ENCODE data around the gene PPP1R13L. TPM values are rescaled to one million over a fixed set of nuclear protein-coding genes. Genes with fewer than 3 reads are reported as not detected.
"Not testable (repeated sequence)": the region's sequence is repeated elsewhere in the genome, so short reads cannot be mapped to it uniquely, and the experiment has no call there.

The PPP1R13L gene
- total RNA-seq, 2 donors from 2014 or later: 17.9 to 26.4 TPM

- Histone ChIP-seq H3K9me3 (ENCODE audit: control insufficient read depth, low read length) (no peaks in the 10 kb centered on the region), H3K9ac (ENCODE audit: extremely low read depth, low read length, poor library complexity, severe bottlenecking) (no peak overlapping the region), H3K27me3 (ENCODE audit: control insufficient read depth, insufficient read depth, low read length, poor library complexity, severe bottlenecking) (no peaks in the 10 kb centered on the region), H3K4me1 (ENCODE audit: control insufficient read depth, insufficient read depth, low read length) (no peaks in the 10 kb centered on the region), H3K27ac (ENCODE audit: low read depth, low read length) (no peak overlapping the region), H3K4me3 (ENCODE audit: low read length) (no peak overlapping the region), H3K36me3 (ENCODE audit: control insufficient read depth, insufficient read depth, low read length) (peaks cover 30% of the 10 kb centered on the region)
- TF ChIP-seq CTCF (conservative IDR thresholded peaks at IDR 0.05): no peak
- H3K27ac Mint-ChIP-seq: no peak overlapping the region
- no peak for DNase-seq
- H3K4me3 Mint-ChIP-seq: no peak overlapping the region
- no peaks in the 10 kb centered on the region for H3K4me1 Mint-ChIP-seq
- 93 to 100% methylated on average over 7 to 8 of the region's 8 CpGs for WGBS, 2 experiments (ENCODE audit: insufficient coverage in 1 of 2, insufficient read length in 1 of 2)
- H3K27me3 Mint-ChIP-seq (ENCODE audit: insufficient read depth): no peaks in the 10 kb centered on the region
- H3K9me3 Mint-ChIP-seq: no peaks in the 10 kb centered on the region
- peaks cover 58% of the 10 kb centered on the region for H3K36me3 Mint-ChIP-seq (ENCODE audit: low read depth)
Measured at GRCh38 chr19:45414468-45414867, 9.6 kb upstream of the PPP1R13L start.

- Histone ChIP-seq H3K4me3 (ENCODE audit: low read length) (no peak overlapping the region), H3K27me3 (ENCODE audit: control insufficient read depth, insufficient read depth, low read length, poor library complexity, severe bottlenecking) (no peaks in the 10 kb centered on the region), H3K4me1 (ENCODE audit: control insufficient read depth, insufficient read depth, low read length) (no peaks in the 10 kb centered on the region), H3K9ac (ENCODE audit: extremely low read depth, low read length, poor library complexity, severe bottlenecking) (no peak overlapping the region), H3K36me3 (ENCODE audit: control insufficient read depth, insufficient read depth, low read length) (peaks cover 35% of the 10 kb centered on the region), H3K27ac (ENCODE audit: low read depth, low read length) (no peak overlapping the region), H3K9me3 (ENCODE audit: control insufficient read depth, low read length) (no peaks in the 10 kb centered on the region)
- H3K36me3 Mint-ChIP-seq (ENCODE audit: low read depth): peaks cover 61% of the 10 kb centered on the region
- peak overlapping the region; percentile 31 for H3K27ac Mint-ChIP-seq
- no peak for DNase-seq
- TF ChIP-seq CTCF (conservative IDR thresholded peaks at IDR 0.05): no peak
- H3K4me1 Mint-ChIP-seq: no peaks in the 10 kb centered on the region
- H3K4me3 Mint-ChIP-seq: no peak overlapping the region
- H3K27me3 Mint-ChIP-seq (ENCODE audit: insufficient read depth): no peaks in the 10 kb centered on the region
- 92 to 94% methylated on average over 2 to 6 of the region's 6 CpGs for WGBS, 2 experiments (ENCODE audit: insufficient coverage in 1 of 2, insufficient read length in 1 of 2)
- H3K9me3 Mint-ChIP-seq: no peaks in the 10 kb centered on the region
Measured at GRCh38 chr19:45413497-45413896, 8.6 kb upstream of the PPP1R13L start.

- H3K4me3 ChIP-seq (ENCODE audit: low read length); H3K27me3 Mint-ChIP-seq (ENCODE audit: insufficient read depth); H3K27ac Mint-ChIP-seq; DNase-seq; H3K4me3 Mint-ChIP-seq; H3K9ac ChIP-seq (ENCODE audit: extremely low read depth, low read length, poor library complexity, severe bottlenecking); H3K9me3 Mint-ChIP-seq; H3K4me1 ChIP-seq (ENCODE audit: control insufficient read depth, insufficient read depth, low read length); H3K4me1 Mint-ChIP-seq; H3K9me3 ChIP-seq (ENCODE audit: control insufficient read depth, low read length); H3K27me3 ChIP-seq (ENCODE audit: control insufficient read depth, insufficient read depth, low read length, poor library complexity, severe bottlenecking); H3K27ac ChIP-seq (ENCODE audit: low read depth, low read length): not testable (repeated sequence)
- 92 to 96% methylated on average over 3 of the region's 4 CpGs for WGBS, 2 experiments (ENCODE audit: insufficient coverage in 1 of 2, insufficient read length in 1 of 2)
- peaks cover 23% of the 10 kb centered on the region for H3K36me3 ChIP-seq (ENCODE audit: control insufficient read depth, insufficient read depth, low read length)
- peaks cover 45% of the 10 kb centered on the region for H3K36me3 Mint-ChIP-seq (ENCODE audit: low read depth)
Measured at GRCh38 chr19:45410330-45410729, 5.5 kb upstream of the PPP1R13L start.

- Histone ChIP-seq H3K9me3 (ENCODE audit: control insufficient read depth, low read length) (no peaks in the 10 kb centered on the region), H3K4me1 (ENCODE audit: control insufficient read depth, insufficient read depth, low read length) (peaks cover 2% of the 10 kb centered on the region), H3K9ac (ENCODE audit: extremely low read depth, low read length, poor library complexity, severe bottlenecking) (no peak overlapping the region), H3K27ac (ENCODE audit: low read depth, low read length) (no peak overlapping the region), H3K36me3 (ENCODE audit: control insufficient read depth, insufficient read depth, low read length) (peaks cover 18% of the 10 kb centered on the region), H3K4me3 (ENCODE audit: low read length) (no peak overlapping the region), H3K27me3 (ENCODE audit: control insufficient read depth, insufficient read depth, low read length, poor library complexity, severe bottlenecking) (no peaks in the 10 kb centered on the region)
- WGBS, 2 experiments (ENCODE audit: insufficient coverage in 1 of 2, insufficient read length in 1 of 2): 82 to 100% methylated on average over 1 to 4 of the region's 4 CpGs
- H3K36me3 Mint-ChIP-seq (ENCODE audit: low read depth): peaks cover 41% of the 10 kb centered on the region
- no peaks in the 10 kb centered on the region for H3K27me3 Mint-ChIP-seq (ENCODE audit: insufficient read depth)
- no peak for DNase-seq
- H3K4me1 Mint-ChIP-seq: peaks cover 3% of the 10 kb centered on the region
- no peak for TF ChIP-seq CTCF (conservative IDR thresholded peaks at IDR 0.05)
- no peaks in the 10 kb centered on the region for H3K9me3 Mint-ChIP-seq
- H3K4me3 Mint-ChIP-seq: no peak overlapping the region
- no peak overlapping the region for H3K27ac Mint-ChIP-seq
Measured at GRCh38 chr19:45409557-45409920, 4.7 kb upstream of the PPP1R13L start.
